Measurements from ENCODE around the gene KCNH5. TPM values are rescaled to one million over a fixed set of nuclear protein-coding genes. Genes with fewer than 3 reads are reported as not detected.
"Not testable (repeated sequence)": the region's sequence is repeated elsewhere in the genome, so short reads cannot be mapped to it uniquely, and the experiment has no call there.

KCNH5 gene
- total RNA-seq, 4 donors from 2014 or later: not detected

DNA sequence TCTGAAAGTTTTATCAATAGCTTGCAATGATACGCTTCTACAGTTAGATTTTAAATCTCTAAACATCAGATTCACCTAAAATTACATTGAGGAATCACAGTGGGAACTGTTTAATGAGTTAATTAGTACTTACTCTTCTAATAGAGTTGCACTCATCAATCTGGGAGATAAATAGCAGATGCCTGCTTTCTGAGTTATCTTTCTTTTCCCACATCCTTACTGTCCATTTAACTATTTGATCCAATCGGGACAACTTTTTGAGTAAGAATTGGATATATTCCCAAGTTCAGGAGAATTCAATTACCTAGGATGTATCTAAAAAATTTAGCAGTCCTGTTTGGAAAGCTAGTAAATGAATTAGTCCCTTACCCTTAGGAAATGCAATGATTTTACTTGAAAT is 162.3 kb downstream of the KCNH5 start:
- ATAC-seq (no peak), DNase-seq (no peak)
- H3K27ac ChIP-seq: no peak overlapping the region
- no peak overlapping the region for H3K4me3 ChIP-seq
- H3K4me1 ChIP-seq: no peaks in the 10 kb centered on the region
- intact Hi-C loops (cut with DNase I; ENCODE audit: low total_unique reads) (no loop called here), in situ Hi-C loops (cut with MboI; ENCODE audit: low sequenced_read_pairs in 4 of 4) (no loop called here)
- H3K9me3 ChIP-seq: no peaks in the 10 kb centered on the region
- H3K36me3 ChIP-seq: no peaks in the 10 kb centered on the region
- TF ChIP-seq, protein P1, sequence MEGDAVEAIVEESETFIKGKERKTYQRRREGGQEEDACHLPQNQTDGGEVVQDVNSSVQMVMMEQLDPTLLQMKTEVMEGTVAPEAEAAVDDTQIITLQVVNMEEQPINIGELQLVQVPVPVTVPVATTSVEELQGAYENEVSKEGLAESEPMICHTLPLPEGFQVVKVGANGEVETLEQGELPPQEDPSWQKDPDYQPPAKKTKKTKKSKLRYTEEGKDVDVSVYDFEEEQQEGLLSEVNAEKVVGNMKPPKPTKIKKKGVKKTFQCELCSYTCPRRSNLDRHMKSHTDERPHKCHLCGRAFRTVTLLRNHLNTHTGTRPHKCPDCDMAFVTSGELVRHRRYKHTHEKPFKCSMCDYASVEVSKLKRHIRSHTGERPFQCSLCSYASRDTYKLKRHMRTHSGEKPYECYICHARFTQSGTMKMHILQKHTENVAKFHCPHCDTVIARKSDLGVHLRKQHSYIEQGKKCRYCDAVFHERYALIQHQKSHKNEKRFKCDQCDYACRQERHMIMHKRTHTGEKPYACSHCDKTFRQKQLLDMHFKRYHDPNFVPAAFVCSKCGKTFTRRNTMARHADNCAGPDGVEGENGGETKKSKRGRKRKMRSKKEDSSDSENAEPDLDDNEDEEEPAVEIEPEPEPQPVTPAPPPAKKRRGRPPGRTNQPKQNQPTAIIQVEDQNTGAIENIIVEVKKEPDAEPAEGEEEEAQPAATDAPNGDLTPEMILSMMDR (IDR thresholded peaks at IDR 0.05 in 4 of 5, conservative IDR thresholded peaks at IDR 0.05 in 1 of 5): no peak
- no peak for TF ChIP-seq POLR2A (IDR thresholded peaks at IDR 0.05)
- no peaks in the 10 kb centered on the region for H3K27me3 ChIP-seq

- in situ Hi-C loops (cut with MboI; ENCODE audit: low sequenced_read_pairs in 4 of 4): no loop called here
- ATAC-seq (no peak), DNase-seq (no peak)
- no peak overlapping the region for H3K4me3 ChIP-seq
- no peaks in the 10 kb centered on the region for H3K36me3 ChIP-seq
- no peaks in the 10 kb centered on the region for H3K9me3 ChIP-seq
- intact Hi-C loops (cut with DNase I; ENCODE audit: low total_unique reads): no loop called here
- H3K27me3 ChIP-seq: no peaks in the 10 kb centered on the region
- H3K4me1 ChIP-seq: no peaks in the 10 kb centered on the region
- H3K27ac ChIP-seq: no peak overlapping the region
- TF ChIP-seq POLR2A (IDR thresholded peaks at IDR 0.05): no peak
- TF ChIP-seq, protein P1 (IDR thresholded peaks at IDR 0.05 in 4 of 5, conservative IDR thresholded peaks at IDR 0.05 in 1 of 5): no peak
Measured at GRCh38 chr14:62866376-62866775, 178.9 kb downstream of the KCNH5 start.

- Histone ChIP-seq H3K36me3 (no peaks in the 10 kb centered on the region), H3K4me1 (no peaks in the 10 kb centered on the region), H3K27me3 (no peaks in the 10 kb centered on the region), H3K4me3 (no peak overlapping the region), H3K27ac (no peak overlapping the region), H3K9me3 (no peaks in the 10 kb centered on the region)
- ATAC-seq (no peak), DNase-seq (no peak)
- in situ Hi-C loops (cut with MboI; ENCODE audit: low sequenced_read_pairs in 4 of 4) (no loop called here), intact Hi-C loops (cut with DNase I; ENCODE audit: low total_unique reads) (no loop called here)
- no peak for TF ChIP-seq POLR2A (IDR thresholded peaks at IDR 0.05)
- TF ChIP-seq, protein P1 (IDR thresholded peaks at IDR 0.05 in 4 of 5, conservative IDR thresholded peaks at IDR 0.05 in 1 of 5): no peak
Measured at GRCh38 chr14:62864588-62864987, 180.7 kb downstream of the KCNH5 start.

DNA sequence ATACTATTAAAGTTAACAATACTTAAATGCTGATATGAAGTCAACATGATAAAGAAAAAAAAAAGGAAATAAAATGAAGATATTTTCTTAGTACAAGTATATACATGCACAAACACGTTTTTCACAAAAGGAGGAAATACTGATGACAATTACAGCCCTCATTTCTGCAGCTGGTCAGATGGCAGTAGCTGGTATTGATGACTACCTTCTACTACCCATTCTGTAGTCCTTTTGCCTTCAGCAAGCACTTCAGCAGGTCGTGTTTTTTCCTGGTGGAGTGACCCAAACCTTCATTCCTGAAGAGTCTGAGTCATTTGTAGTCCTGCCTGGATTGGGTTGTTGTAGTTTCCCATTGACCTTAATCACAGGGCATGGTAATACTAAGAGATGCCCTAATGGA is 187.2 kb downstream of the KCNH5 start:
- DNase-seq; H3K4me1 ChIP-seq; H3K4me3 ChIP-seq; ATAC-seq; H3K27me3 ChIP-seq; in situ Hi-C loops (cut with MboI; ENCODE audit: low sequenced_read_pairs in 4 of 4); H3K36me3 ChIP-seq; H3K9me3 ChIP-seq; H3K27ac ChIP-seq; intact Hi-C loops (cut with DNase I; ENCODE audit: low total_unique reads): not testable (repeated sequence)

- TF ChIP-seq, protein P1 (IDR thresholded peaks at IDR 0.05 in 4 of 5, conservative IDR thresholded peaks at IDR 0.05 in 1 of 5): no peak
- no peak for TF ChIP-seq POLR2A (IDR thresholded peaks at IDR 0.05)
- intact Hi-C loops (cut with DNase I; ENCODE audit: low total_unique reads) (no loop called here), in situ Hi-C loops (cut with MboI; ENCODE audit: low sequenced_read_pairs in 4 of 4) (no loop called here)
- Histone ChIP-seq H3K4me1 (no peaks in the 10 kb centered on the region), H3K27ac (no peak overlapping the region), H3K4me3 (no peak overlapping the region), H3K36me3 (no peaks in the 10 kb centered on the region), H3K27me3 (no peaks in the 10 kb centered on the region), H3K9me3 (no peaks in the 10 kb centered on the region)
- ATAC-seq (no peak), DNase-seq (no peak)
Measured at GRCh38 chr14:62854951-62855350, 190.3 kb downstream of the KCNH5 start.

Data from gastrocnemius medialis (tissue), 4 donors.